ENCODE results near the gene GLE1. TPM values are rescaled to one million over a fixed set of nuclear protein-coding genes. Genes with fewer than 3 reads are reported as not detected.
"Not testable (repeated sequence)": the region's sequence is repeated elsewhere in the genome, so short reads cannot be mapped to it uniquely, and the experiment has no call there.

GLE1 gene
- total RNA-seq, 6 experiments from 2014 or later: 22.2 to 26.7 (median 24.7) TPM

- Mint-ChIP-seq H3K4me3 (no peak overlapping the region), H3K4me1 (ENCODE audit: low read depth) (peaks cover 13% of the 10 kb centered on the region), H3K9me3 (no peaks in the 10 kb centered on the region), H3K36me3 (ENCODE audit: low read depth) (peaks cover 56% of the 10 kb centered on the region), H3K27ac (no peak overlapping the region), H3K27me3 (ENCODE audit: insufficient read depth) (peaks cover 3% of the 10 kb centered on the region; the same call in 1 of the 2 replicates)
- no peak for TF ChIP-seq CTCF (IDR thresholded peaks at IDR 0.05)
- DNase-seq: no peak
Observed at GRCh38 chr9:128577206-128577605, 72.7 kb downstream of the GLE1 start.

DNA sequence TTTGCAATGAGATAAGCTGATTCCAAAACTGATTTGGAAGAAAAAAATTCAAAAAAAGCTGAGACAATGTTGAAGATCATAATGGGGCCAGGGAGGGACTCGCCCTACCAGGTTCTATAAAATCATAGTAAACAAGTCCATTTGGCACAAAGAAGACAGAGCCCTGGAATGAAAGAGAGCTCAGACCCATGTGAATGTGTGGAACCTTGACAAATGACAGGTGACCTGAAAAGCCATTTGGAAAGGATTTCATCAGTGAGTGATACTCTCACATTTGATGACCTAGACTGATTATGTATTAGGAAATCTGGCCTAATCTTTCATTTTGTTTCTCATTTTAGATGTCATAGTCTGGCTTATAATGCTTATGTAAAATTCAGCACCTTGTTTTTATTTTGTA, 74.7 kb downstream of the GLE1 start:
- Mint-ChIP-seq H3K4me3 (no peak overlapping the region), H3K36me3 (ENCODE audit: low read depth) (peaks cover 56% of the 10 kb centered on the region)

GRCh38 chr9:128580731-128581130, 76.2 kb downstream of the GLE1 start:
- no peak for DNase-seq
- Mint-ChIP-seq H3K4me3 (no peak overlapping the region), H3K36me3 (ENCODE audit: low read depth) (peaks cover 57% of the 10 kb centered on the region), H3K27ac (no peak overlapping the region), H3K4me1 (ENCODE audit: low read depth) (peaks cover 5% of the 10 kb centered on the region), H3K27me3 (ENCODE audit: insufficient read depth) (peaks cover 1% of the 10 kb centered on the region), H3K9me3 (no peaks in the 10 kb centered on the region)
- no peak for TF ChIP-seq CTCF (IDR thresholded peaks at IDR 0.05)

More for the DNA sequence above, 74.7 kb downstream of the GLE1 start:
- no peaks in the 10 kb centered on the region for H3K9me3 Mint-ChIP-seq
- no peak for DNase-seq
- peaks cover 1% of the 10 kb centered on the region for H3K27me3 Mint-ChIP-seq (ENCODE audit: insufficient read depth)
- H3K4me1 Mint-ChIP-seq (ENCODE audit: low read depth): peaks cover 13% of the 10 kb centered on the region
- TF ChIP-seq CTCF (IDR thresholded peaks at IDR 0.05): no peak
- H3K27ac Mint-ChIP-seq: no peak overlapping the region

DNA sequence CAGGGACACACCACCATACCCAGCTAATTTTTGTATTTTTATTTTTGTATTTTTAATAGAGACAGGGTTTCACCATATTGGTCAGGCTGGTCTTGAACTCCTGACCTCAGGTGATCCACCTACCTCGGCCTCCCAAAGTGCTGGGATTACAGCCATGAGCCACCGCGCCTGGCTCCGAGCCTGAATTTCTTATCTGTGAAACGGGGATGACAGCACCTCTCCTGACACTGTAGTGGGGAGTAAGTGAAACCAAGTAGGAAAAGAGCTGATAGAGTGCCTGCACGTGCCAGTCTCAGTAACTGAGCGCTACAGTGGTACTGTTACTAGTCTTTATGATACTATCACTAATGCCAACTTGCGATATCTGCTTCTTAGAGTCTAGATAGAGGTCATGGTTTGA, 80.6 kb downstream of the GLE1 start:
- H3K36me3 Mint-ChIP-seq (ENCODE audit: low read depth): peaks cover 59% of the 10 kb centered on the region
- not testable (repeated sequence) for H3K27ac Mint-ChIP-seq; H3K4me3 Mint-ChIP-seq; H3K4me1 Mint-ChIP-seq (ENCODE audit: low read depth); H3K27me3 Mint-ChIP-seq (ENCODE audit: insufficient read depth); DNase-seq; H3K9me3 Mint-ChIP-seq

- not testable (repeated sequence) for H3K27me3 Mint-ChIP-seq (ENCODE audit: insufficient read depth); H3K27ac Mint-ChIP-seq; H3K9me3 Mint-ChIP-seq; H3K4me1 Mint-ChIP-seq (ENCODE audit: low read depth); H3K4me3 Mint-ChIP-seq; DNase-seq
- peaks cover 62% of the 10 kb centered on the region for H3K36me3 Mint-ChIP-seq (ENCODE audit: low read depth)
Observed at GRCh38 chr9:128586934-128587333, 82.4 kb downstream of the GLE1 start.

DNA sequence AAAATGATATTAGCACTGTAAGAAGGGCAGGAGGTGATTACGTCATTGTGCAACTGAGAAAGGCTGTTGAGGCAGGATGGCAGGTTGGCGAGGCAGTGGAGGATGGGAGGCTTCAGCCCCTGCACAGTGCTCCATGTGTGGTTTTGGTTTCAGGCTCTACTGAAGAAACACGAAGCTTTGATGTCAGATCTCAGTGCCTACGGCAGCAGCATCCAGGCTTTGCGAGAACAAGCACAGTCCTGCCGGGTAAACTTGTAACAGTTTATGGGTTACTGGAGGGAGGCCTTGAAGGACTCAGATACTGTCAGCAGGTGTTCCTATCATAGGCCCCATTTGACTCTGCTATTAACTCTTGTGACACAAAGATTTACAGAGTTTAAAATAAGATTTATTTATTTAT, 82.9 kb downstream of the GLE1 start:
- no peak overlapping the region for H3K4me3 Mint-ChIP-seq
- no peaks in the 10 kb centered on the region for H3K4me1 Mint-ChIP-seq (ENCODE audit: low read depth)
- peaks cover 3% of the 10 kb centered on the region for H3K27me3 Mint-ChIP-seq (ENCODE audit: insufficient read depth)
- no peak overlapping the region for H3K27ac Mint-ChIP-seq
- H3K9me3 Mint-ChIP-seq: no peaks in the 10 kb centered on the region
- DNase-seq: no peak
- TF ChIP-seq CTCF (IDR thresholded peaks at IDR 0.05): no peak
- H3K36me3 Mint-ChIP-seq (ENCODE audit: low read depth): peaks cover 65% of the 10 kb centered on the region
